Esophagus muscularis mucosa (tissue), 4 donors: ENCODE data around the gene ZNHIT6. TPM values are rescaled to one million over a fixed set of nuclear protein-coding genes. Genes with fewer than 3 reads are reported as not detected.

Experiments used
- DNase-seq: peaks from one replicate; pipeline ENCODE4 v3.0.0-alpha.2; 2017; ENCODE audit errors: extremely low spot score
- H3K27ac ChIP-seq, 4 donors: fragments of 200-600 bp; sonication (generic); replicated peaks in 1 of 4; 1 replicate in 3 of 4; 2 replicates in 1 of 4; pipeline ENCODE4 v1.5.1; 2016 to 2019; ENCODE audit warnings: mild to moderate bottlenecking in 1 of 4
- H3K27me3 ChIP-seq, 4 donors: fragments of 200-600 bp; sonication (generic); one replicate each; pipeline versions ENCODE4 v1.5.1 to v1.6.0; 2016 to 2019
- H3K36me3 ChIP-seq, 4 donors: fragments of 200-600 bp; sonication (generic); one replicate each; pipeline ENCODE4 v1.5.1; 2016 to 2019
- H3K4me1 ChIP-seq, 4 donors: fragments of 200-600 bp; sonication (generic); one replicate each; pipeline ENCODE4 v1.5.1; 2016 to 2019
- H3K4me3 ChIP-seq, 4 donors: fragments of 200-600 bp; sonication (generic); 1 replicate in 2 of 4; 2 replicates in 2 of 4; pipeline ENCODE4 v1.5.1; 2016 to 2019; ENCODE audit warnings: mild to moderate bottlenecking in 4 of 4, moderate library complexity in 1 of 4
- H3K9me3 ChIP-seq, 4 donors: fragments of 200-600 bp; sonication (generic); 1 replicate in 3 of 4; 2 replicates in 1 of 4; pipeline ENCODE4 v1.5.1; 2016 to 2019
- EP300 ChIP-seq: sonication (generic); formaldehyde crosslinking; IDR thresholded peaks from one replicate; pipeline ENCODE4 v1.6.1; 2017; ENCODE audit warnings: antibody characterized with exemption
- POLR2A ChIP-seq: fragments of 450-650 bp; IDR thresholded peaks from one replicate; pipeline ENCODE4 v1.6.1; 2017; ENCODE audit warnings: antibody characterized with exemption, moderate library complexity, mild to moderate bottlenecking, low read depth
- POLR2AphosphoS5 ChIP-seq, 2 donors: sonication (generic); formaldehyde crosslinking; IDR thresholded peaks; one replicate each; pipeline ENCODE4 v1.6.1; 2017; ENCODE audit warnings: antibody characterized with exemption in 2 of 2
- WGBS: methylation state at CpG from one replicate; pipeline ENCODE4 v1.1.5; 2018; 5-methylcytosine and 5-hydroxymethylcytosine counted together
- intact Hi-C: fragments of 100-400 bp; cut with DNase I; formaldehyde crosslinking; loops from one replicate; pipeline ENCODE4 v1.15.1; 2023
- total RNA-seq, 4 donors: library from RNA; depleted of rRNA; stranded (reverse); fragments of >200 nt; gene quantifications; one replicate each; pipeline versions ENCODE4 v1.1.0 to v1.2.1, GENCODE V29; 2016
- TF ChIP-seq, protein P1 (sequence below), 3 experiments: fragments of 200-600 bp in 2 of 3; fragments of 450-650 bp in 1 of 3; sonication (generic) in 2 of 3; IDR thresholded peaks; one replicate each; pipeline ENCODE4 v1.5.1; 2017 to 2019; ENCODE audit warnings: antibody characterized with exemption in 3 of 3, mild to moderate bottlenecking in 2 of 3, moderate library complexity in 1 of 3

Gene ZNHIT6
- total RNA-seq, 4 donors from 2014 or later, result 12.8 to 16.8 (median 15.5) TPM

DNA sequence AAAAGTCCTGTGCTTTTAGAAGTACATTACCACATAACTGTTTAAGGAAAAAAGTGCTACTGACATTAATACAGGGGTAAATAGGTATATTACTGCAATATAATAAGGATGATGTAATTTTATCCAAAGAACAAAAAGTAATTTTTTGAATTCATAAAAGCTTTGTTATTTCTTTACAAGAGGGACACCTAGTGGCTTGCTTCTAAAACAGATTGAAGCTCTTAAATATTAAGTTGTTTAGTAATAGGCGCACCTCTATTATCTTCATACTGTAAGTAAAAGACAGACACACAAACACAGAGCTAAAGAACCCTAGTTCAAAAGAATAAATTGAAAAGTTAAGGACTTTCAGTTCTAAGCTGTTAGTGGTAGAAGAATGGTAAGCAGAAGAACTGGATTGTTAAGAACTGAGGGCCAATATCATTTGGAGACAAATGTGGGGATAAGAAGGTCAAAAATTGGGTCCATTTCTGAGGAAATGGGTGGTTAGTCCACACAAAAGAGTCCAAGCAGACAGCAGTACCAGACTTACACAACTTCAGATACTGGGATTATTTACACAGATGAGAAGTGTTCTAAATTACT is 15.4 kb downstream of the ZNHIT6 start:
- Histone ChIP-seq H3K4me1 (peaks cover 0 to 4% (median under 1%) of the 10 kb centered on the region in 4 donors), H3K27ac (no peak overlapping the region), H3K4me3 (no peak overlapping the region), H3K27me3 (no peaks in the 10 kb centered on the region), H3K36me3 (peaks cover 0 to 22% (median 5%) of the 10 kb centered on the region in 4 donors), H3K9me3 (no peaks in the 10 kb centered on the region)
- 58% methylated on average over 1 of the region's 1 CpG for WGBS
- TF ChIP-seq, protein P1, sequence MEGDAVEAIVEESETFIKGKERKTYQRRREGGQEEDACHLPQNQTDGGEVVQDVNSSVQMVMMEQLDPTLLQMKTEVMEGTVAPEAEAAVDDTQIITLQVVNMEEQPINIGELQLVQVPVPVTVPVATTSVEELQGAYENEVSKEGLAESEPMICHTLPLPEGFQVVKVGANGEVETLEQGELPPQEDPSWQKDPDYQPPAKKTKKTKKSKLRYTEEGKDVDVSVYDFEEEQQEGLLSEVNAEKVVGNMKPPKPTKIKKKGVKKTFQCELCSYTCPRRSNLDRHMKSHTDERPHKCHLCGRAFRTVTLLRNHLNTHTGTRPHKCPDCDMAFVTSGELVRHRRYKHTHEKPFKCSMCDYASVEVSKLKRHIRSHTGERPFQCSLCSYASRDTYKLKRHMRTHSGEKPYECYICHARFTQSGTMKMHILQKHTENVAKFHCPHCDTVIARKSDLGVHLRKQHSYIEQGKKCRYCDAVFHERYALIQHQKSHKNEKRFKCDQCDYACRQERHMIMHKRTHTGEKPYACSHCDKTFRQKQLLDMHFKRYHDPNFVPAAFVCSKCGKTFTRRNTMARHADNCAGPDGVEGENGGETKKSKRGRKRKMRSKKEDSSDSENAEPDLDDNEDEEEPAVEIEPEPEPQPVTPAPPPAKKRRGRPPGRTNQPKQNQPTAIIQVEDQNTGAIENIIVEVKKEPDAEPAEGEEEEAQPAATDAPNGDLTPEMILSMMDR (IDR thresholded peaks at IDR 0.05), result peak; percentile 42 to 57 (median 55)
- TF ChIP-seq EP300 (no peak), POLR2A (no peak)
- no peak for DNase-seq
- intact Hi-C loops, result loop anchor here (2.0 to 10.0 kb wide), 4 partner anchors 81 to 384 kb away; no protein-coding TSS in a partner anchor

DNA sequence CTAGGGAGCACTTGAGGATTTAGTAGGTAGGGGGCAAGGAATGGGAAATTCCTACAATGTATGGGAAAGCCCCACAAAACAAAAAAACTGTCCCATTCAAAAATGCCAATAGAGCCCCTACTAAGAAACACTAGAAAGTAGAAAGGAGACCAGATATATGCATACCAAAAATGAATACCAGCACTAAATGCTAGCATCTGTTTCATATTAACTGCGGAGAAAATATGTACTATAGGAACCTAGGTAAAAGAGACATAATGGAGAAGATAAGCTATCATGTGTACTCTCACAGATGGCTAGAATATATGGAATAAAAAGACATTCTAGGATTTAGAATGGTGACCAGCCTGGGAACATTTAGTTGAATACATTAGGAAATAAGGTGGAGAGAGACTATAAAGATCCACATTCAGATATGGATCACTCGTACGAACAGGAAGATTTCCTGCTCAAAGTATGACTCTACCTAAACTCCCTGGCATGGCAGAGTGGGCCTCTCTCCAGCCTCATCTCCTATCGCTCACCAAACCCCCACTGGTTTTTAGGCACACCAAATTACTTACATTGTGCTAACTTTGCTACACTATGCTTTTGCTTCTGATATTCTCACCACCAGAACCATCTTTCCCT is 18.3 kb downstream of the ZNHIT6 start:
- Histone ChIP-seq H3K4me3 (no peak overlapping the region), H3K9me3 (no peaks in the 10 kb centered on the region), H3K27me3 (no peaks in the 10 kb centered on the region), H3K4me1 (peaks cover 0 to 3% (median 0%) of the 10 kb centered on the region in 4 donors), H3K36me3 (peaks cover 0 to 26% (median 5%) of the 10 kb centered on the region in 4 donors), H3K27ac (no peak overlapping the region)
- intact Hi-C loops, result loop anchor here (5.0 to 10.0 kb wide), 3 partner anchors 78 to 195 kb away; no protein-coding TSS in a partner anchor
- DNase-seq, result no peak
- no peak for TF ChIP-seq POLR2A
- TF ChIP-seq, protein P1 (IDR thresholded peaks at IDR 0.05), result no peak
- TF ChIP-seq POLR2AphosphoS5 (IDR thresholded peaks at IDR 0.05), result no peak
- no peak for TF ChIP-seq EP300
- WGBS, result 93% methylated on average over 4 of the region's 4 CpGs

DNA sequence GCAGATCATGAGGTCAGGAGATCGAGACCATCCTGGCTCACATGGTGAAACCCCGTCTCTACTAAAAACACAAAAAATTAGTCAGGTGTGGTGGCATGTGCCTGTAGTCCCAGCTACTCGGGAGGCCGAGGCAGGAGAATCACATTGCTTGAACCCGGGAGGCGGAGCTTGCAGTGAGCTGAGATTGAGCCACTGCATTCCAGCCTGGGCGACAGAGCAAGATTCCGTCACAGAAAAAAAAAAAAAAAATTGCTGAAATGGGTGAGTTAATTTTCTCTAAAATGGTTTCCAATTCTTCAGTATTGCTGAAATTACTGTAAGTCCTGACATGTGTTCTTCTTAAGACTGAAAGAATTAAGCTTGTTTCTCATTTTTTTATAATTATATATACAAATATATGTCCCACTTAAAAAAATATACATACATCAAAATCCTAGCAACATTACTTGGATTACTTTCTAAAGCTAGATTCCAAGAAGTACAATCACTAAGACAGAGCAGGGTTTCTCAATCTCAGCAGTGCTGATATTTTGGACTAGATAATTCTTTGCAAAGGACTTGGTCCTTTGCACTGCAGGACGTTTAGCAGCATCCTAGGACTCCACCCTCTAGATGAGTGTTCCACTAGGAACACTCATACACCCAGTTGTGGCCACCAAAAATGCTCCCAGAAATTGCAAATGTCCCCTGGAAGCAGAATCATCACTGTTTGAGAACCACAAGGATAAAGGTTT is 24.8 kb downstream of the ZNHIT6 start:
- WGBS, result 90% methylated on average over 9 of the region's 9 CpGs
- Histone ChIP-seq H3K27ac (no peak overlapping the region), H3K36me3 (peaks cover 0 to 13% (median 5%) of the 10 kb centered on the region in 4 donors), H3K27me3 (no peaks in the 10 kb centered on the region), H3K4me3 (no peak overlapping the region), H3K9me3 (no peaks in the 10 kb centered on the region), H3K4me1 (peaks cover 0 to 13% (median 8%) of the 10 kb centered on the region in 4 donors)
- TF ChIP-seq EP300 (no peak), POLR2AphosphoS5 (IDR thresholded peaks at IDR 0.05) (no peak), POLR2A (no peak)
- TF ChIP-seq, protein P1 (IDR thresholded peaks at IDR 0.05), result no peak
- no peak for DNase-seq
- intact Hi-C loops, result no loop called here

- H3K36me3 ChIP-seq, result peaks cover 5 to 29% (median 16%) of the 10 kb centered on the region in 4 donors
- WGBS, result 23% methylated on average over 2 of the region's 2 CpGs
- no peaks in the 10 kb centered on the region for H3K27me3 ChIP-seq
- no peak for DNase-seq
- no peaks in the 10 kb centered on the region for H3K9me3 ChIP-seq
- peaks cover 0 to 13% (median 8%) of the 10 kb centered on the region in 4 donors for H3K4me1 ChIP-seq
- H3K4me3 ChIP-seq, result no peak overlapping the region
- intact Hi-C loops, result no loop called here
- no peak overlapping the region for H3K27ac ChIP-seq
- TF ChIP-seq EP300, result no peak
Observed at GRCh38 chr1:85681087-85681486, 27.1 kb downstream of the ZNHIT6 start.

DNA sequence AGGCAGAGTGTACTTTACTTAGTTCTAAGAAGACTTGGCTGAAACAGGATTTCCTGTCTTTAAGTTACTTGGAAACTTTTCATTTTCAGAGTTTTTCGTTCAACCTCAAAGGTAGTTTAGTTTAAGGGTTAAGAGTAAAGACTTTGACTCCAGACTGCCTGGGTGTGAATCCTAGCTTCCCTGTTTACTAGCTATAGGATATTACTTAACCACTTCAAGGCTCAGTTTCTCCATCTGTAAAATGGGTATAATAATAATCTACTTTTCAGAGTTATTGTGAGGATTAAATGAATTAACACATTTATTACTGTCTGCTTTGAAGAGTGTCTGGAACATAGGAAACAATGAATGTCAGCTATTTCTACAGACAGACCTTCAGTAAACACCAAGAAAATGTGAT is 30.0 kb downstream of the ZNHIT6 start:
- H3K36me3 ChIP-seq, result peaks cover 10 to 51% (median 27%) of the 10 kb centered on the region in 4 donors
- H3K27ac ChIP-seq, result no peak overlapping the region
- no peak overlapping the region for H3K4me3 ChIP-seq
- TF ChIP-seq POLR2AphosphoS5 (IDR thresholded peaks at IDR 0.05) (no peak), EP300 (no peak), POLR2A (no peak)
- TF ChIP-seq, protein P1 (IDR thresholded peaks at IDR 0.05), result no peak
- intact Hi-C loops, result no loop called here
- no peaks in the 10 kb centered on the region for H3K9me3 ChIP-seq
- H3K4me1 ChIP-seq, result peaks cover 0 to 13% (median 8%) of the 10 kb centered on the region in 4 donors
- H3K27me3 ChIP-seq, result no peaks in the 10 kb centered on the region
- 91% methylated on average over 1 of the region's 1 CpG for WGBS
- no peak for DNase-seq
